NCI-H146 (cell line): ENCODE data around the gene SARS2.
"Not testable (repeated sequence)": the region's sequence is repeated elsewhere in the genome, so short reads cannot be mapped to it uniquely, and the experiment has no call there.

Source experiments
- DNase-seq: peaks from one replicate; lab custom pipeline; 2025; lab: John Stamatoyannopoulos, UW

Gene SARS2

DNA sequence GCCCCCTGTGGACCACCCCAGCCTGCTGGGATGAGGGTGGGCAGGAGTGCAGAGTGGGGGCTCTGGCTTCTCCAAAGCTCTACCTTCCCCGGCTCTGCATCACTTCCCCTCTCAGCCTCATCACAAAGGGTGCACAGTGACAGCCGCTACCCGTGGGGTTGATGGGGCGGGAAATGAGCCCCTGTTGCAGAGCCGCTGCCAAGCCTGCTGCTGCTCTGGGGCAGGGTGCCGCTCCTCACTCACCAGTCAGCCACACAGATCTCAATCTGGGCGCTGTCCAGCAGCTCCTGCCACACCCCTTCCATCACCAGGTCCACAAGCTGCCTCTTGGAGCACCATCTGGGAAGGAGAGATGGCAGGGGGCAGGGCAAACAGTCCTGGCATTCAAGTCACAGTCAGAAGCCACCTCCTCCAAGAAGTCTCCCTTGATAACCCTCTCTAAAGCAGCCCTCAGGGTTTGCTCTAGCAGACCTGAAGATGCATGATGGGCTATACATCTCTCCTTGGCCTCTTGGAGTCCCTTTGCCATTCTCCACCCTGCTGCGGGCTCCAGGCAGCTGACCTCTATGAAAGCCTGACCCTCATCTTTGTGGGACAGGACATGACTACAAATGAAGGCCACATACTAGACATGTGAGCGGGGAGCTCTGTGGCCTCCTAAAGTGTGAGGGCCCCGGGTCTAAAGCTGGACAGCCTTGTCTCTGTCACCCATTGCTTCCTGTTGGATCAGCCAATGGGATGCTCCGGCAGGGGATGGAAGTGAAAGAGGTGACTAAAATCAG is 15.9 kb upstream of the SARS2 start:
- DNase-seq = no peak

DNA sequence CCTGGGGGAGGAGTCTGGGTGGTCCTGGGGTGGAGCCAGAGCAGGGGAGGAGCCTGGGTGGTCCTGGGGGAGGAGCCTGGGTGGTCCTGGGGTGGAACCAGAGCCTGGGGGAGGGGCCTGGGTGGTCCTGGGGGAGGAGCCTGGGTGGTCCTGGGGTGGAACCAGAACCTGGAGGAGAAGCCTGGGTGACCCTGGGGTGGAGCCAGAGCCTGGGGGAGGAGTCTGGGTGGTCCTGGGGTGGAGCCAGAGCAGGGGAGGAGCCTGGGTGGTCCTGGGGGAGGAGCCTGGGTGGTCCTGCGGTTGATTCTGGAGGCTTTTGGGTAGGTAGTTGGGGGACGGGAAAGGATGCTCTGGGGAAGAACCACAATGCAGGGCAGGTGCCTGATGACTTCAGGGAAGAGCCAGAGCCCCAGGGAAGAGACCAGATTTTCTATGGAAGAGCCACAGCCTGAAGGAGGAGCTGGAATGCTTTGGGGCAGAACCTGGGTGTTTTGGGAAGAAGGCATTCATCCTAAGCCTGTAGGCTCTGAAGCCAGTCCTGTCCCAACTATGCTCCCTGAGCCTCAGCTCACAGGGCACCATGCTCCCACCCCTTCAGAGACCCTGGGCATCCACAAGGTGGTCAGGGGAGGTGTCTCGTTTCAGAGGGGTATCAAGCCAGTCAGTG is 15.1 kb upstream of the SARS2 start:
- DNase-seq = no peak

DNA sequence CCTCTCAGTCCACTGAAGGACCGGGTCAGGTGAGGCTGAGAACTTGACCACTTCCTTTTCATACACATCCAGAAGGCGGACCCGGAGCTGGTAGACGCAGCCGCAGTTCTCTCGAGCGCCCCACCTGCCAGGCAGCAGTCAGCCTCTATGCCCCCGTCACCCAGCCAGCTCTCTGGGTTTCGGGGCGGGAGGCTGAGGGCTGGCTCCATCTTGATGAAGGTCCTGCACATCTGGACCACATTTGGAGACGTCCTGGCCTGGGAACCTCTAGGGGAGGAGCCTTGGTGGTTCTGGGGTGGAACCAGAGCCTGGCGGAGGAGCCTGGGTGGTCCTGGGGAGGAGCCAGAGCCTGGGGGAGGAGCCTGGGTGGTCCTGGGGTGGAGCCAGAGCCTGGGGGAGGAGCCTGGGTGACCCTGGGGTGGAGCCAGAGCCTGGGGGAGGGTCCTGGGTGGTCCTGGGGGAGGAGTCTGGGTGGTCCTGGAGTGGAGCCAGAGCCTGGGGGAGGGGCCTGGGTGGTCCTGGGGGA is 14.5 kb upstream of the SARS2 start:
- DNase-seq = peak; percentile 32

DNA sequence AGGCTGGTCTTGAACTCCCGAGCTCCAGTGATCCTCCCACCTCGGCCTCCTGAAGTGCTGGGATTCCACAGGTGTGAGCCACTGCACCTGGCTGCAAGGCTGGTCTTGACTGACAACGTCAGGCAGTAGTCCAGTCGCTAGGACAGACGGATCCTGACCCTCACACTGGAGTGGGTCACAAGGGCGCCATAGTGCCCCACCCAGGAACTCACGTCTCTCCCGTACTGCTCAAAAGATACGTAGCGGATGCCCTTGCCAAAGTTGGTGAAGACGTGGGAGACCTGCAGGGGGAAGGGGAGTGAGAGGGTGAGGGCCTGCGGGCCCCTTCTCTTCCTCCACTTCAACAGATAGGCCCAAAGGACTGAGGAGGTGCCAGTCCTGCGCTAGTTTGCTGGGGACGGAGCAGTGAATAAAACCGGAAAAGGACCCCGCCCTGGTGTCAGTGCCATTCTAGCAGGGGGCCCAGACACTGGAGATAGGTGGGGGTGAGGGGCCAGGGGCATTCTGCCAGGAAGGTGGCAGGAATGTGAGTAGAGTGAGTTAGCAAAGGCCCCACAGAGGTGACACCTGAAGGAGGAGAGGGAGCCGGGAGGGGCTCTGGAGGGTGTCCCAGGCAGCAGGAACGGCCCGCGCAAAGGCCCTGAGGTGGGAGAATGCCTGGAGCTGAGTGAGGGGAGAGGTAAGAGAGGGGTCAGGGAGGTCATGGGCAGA is 12.1 kb upstream of the SARS2 start:
- no peak for DNase-seq

DNA sequence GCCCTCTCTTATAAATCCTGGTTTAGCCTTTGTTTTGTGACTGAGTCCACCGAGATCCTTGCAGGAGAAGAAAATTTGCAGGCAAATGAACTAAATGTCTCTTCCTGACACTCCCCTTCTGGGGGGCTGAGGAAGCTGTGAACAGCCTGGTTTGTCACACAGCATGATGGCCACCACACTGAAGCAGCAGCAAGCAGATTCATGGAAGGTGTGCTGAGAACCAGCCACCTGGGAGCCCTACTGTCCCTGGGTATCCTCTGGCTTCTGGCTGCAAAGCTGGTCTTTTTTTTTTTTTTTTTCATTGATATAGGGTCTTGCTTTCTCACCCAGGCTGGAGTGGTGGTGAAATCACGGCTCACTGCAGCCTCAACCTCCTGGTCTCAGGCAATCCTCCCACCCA is 11.4 kb upstream of the SARS2 start:
- no peak for DNase-seq

DNA sequence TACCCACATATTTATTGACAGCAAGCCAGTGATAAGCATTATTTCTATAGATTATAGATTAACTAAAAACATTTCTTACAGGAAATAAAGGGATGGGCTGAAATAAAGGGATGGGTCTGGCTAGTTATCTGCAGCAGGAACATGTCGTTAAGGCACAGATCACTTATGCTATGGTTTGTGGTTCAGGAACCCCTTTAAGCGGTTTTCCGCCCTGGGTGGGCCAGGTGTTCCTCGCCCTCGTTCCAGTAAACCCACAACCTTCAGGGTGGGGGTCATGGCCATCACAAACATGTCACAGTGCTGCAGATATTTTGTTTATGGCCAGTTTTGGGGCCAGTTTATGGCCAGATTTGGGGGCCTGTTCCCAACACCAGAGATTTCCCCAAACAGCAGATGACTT is 10.9 kb upstream of the SARS2 start:
- DNase-seq = not testable (repeated sequence)

DNA sequence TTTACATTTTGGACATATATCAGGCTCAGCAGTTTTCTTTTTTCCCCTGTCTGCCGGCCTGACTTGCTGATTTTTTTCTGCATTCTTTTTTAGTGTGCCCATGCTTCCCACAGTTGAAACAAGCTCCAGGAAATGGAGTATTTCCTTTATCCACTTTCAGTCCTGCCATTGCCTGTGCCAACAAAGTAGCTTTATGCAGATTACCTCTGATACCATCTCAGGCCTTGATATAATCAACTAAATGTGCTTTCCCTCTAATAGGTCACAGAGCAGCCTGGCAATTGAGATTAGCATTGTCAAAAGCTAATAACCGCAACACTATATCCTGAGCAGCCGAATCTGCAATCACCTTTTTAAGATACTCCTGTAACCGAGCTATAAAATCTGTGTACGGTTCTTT is 9.4 kb upstream of the SARS2 start:
- no peak for DNase-seq

DNA sequence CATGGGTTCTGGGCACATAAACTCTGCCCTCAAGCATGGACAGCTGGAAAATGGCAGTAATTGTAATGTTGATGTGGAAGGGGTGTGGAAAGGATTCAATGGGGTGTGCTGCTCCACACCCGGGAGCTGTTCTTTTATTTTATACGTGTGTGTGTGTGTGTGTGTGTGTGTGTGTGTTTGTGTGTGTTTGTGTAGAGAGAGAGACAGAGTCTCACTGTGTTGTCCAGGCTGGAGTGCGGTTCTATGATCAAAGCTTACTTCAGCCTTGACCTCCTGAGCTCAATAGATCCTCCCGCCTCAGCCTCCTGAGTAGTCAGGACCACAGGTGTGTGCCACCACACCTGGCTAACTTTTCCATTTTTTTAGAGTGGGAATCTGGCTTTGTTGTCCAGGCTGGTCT is 3.0 kb upstream of the SARS2 start:
- no peak for DNase-seq

DNA sequence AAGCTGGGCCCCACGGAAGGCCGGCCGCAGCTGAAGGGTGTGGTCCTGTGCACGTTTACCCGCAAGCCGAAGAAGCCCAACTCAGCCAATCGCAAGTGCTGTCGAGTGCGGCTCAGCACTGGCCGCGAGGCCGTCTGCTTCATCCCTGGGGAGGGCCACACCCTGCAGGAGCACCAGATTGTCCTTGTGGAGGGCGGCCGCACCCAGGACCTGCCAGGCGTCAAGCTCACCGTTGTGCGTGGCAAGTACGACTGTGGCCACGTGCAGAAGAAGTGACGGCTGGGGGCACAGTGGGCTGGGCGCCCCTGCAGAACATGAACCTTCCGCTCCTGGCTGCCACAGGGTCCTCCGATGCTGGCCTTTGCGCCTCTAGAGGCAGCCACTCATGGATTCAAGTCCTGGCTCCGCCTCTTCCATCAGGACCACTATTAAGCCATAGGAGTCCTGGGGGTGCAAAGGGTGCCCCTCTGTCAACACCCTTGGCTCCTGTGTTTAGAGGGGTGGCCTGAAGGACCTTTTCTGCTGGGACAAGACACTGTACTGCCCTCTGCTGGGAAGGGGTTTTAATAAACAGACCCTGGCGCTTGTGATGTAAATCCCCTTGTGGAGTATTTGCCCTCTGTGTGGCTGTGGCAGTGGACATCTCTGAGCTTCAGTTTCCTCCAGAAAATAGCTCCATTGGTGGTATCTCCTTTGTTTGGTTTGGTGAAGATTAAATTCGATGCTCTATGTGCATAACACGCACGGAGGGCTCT is 2.0 kb upstream of the SARS2 start:
- peak; percentile 36 for DNase-seq

DNA sequence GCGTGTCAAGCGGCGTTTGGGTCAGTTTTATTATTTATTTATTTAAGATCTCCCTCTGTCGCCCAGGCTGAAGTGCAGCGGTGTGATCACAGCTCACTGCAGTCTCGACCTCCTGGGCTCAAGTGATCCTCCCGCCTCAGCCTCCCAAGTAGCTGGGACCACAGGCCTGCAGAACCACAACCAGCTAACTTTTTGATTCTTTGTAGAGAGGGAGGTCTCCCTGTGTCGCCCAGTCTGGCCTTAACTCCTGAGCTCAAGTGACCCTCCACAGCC is 894 bp upstream of the SARS2 start:
- no peak for DNase-seq

DNA sequence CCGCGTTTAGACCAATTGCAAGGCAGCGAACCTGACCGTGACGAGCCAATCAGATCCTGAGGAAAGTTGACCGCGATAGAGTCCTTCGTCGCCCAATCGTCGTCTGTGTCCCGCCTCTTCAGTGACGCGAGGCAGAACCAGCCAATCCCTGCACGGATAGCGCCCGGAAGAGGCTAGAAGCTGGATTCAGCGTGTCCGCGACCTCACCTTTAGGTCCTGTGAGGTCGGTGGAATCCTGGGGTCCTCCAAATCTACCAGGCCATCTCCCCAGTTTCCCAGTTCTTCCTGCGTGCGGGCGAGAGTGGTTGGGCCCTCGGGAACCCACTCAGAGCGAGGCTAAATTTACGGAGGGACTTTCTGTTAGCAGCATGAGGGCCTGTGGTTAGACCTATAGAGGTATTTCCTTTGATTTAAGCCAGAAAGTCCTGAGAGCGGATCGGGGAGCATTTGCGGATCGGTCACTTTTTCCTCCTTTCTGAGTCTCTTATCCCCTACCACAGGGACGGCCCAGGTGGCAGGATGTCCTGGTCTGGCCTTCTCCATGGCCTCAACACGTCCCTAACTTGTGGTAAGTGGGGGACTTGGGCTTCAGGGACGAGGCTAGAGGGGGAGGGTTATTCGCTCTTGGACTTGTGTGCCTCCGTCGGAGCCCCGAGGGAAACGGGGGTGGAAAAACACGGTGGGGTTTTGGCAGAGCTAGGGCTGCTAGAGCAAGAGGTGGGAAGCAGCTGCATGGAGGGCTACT is 385 bp upstream of the SARS2 start, which contains the start of gene MRPS12:
TSS of gene MRPS12 (plus strand) at position 169 of the 745 bp plus-strand sequence. CDS start at position 520, 351 bp downstream.
- peak; percentile 100 for DNase-seq

DNA sequence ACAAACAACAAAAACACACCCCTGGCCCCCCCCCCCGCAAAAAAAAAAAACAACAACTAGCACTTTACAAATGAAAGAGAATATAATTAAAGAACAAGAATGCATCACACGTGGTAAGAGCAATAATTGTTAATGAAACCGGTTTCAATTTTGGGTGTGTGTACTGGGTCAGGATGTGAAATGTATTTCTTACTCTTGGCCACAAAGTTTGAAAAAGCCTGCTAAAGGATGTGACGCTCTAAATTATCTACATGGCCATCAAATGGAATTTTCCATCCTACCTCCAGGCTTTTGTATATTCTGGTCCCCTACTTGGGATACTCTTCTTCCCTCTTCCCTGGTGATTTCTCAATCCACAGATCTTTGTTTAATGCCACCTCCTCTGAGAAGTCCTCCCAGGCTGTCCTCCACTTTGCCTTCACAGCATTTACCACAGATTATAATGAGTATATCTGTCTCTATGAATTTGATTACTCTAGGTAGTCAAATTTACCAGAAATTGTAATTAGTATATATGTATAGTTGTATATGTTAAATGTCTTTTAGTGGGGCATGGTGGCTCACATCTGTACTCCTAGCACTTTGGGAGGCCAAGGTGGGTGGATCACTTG is 2.1 kb downstream of the SARS2 start:
- no peak for DNase-seq

DNA sequence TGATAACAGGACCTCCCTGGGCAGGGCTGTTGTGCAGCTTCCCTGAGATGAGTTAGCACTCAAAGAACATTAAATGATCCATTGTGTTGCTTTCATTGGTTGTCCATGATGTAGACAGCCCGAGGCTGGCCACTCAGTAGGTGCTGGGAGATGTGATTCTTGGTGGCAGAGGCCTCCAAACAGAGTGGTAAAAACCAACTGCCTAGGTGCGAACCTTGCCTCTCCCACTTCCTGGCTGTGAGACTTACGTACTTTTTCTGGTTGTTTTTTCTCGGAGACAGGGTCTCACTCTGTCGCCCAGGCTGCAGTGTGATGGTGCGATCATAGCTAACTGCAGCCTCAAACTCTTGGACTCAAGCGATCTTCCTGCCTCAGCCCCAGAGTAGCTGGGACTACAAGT is 6.2 kb downstream of the SARS2 start:
- DNase-seq = no peak

DNA sequence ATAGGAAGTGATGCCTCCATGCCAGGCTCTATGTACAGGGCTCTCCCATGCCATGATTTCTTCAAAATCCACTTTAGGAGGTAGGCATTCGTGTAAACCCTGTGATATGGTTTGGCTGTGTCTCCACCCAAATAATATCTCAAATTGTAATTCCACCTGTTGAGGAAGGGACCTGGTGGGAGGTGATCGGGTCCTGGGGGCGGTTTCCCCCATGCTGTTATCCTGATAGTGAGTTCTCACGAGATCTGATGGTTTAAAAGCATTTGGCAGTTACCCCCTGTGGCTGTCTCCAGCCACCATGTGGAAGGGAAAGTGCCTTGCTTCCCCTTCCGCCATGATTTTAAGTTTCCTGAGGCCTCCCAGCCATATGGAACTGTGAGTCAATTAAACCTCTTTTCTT is 8.1 kb downstream of the SARS2 start:
- no peak for DNase-seq

DNA sequence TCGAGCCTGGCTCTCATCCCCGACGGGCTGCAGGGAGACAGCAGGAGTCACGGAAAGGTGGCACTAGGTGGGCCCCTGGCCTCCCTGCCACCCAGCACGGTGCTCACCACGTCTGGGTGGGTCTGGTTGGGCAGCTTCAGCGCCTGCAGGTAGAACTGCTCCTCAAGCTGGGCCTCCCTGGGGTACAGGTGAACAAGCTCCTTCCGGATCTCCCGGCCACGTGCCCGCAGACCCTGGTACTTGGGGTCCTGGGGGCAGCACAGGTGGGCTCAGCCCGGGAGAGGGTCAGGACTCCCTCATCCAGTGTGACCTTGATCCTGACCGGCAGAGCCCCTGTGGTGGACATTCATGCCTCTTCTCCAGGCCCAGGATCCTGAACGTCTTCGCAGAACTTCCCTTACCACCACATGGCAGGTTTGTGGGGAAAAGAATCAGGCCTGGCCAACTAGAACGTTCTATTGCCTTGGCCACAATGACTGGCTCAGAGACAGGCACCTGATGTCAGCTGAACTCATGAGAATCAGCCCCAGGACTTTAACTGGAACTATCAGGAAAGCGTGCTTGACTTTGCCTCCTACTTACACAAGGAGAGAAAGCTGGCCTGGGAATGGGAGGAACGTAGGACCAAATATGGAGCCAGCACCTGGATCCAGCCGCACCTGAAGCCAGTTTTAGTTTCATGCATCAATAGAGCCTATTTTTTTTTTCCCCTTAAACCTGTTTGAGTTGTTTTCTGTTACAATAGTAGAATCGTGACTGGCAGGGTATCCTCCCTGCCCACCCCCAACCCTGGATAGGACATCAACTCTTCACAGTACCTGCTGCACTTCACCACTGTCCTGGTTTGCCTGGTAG is 8.9 kb downstream of the SARS2 start:
- DNase-seq = no peak

DNA sequence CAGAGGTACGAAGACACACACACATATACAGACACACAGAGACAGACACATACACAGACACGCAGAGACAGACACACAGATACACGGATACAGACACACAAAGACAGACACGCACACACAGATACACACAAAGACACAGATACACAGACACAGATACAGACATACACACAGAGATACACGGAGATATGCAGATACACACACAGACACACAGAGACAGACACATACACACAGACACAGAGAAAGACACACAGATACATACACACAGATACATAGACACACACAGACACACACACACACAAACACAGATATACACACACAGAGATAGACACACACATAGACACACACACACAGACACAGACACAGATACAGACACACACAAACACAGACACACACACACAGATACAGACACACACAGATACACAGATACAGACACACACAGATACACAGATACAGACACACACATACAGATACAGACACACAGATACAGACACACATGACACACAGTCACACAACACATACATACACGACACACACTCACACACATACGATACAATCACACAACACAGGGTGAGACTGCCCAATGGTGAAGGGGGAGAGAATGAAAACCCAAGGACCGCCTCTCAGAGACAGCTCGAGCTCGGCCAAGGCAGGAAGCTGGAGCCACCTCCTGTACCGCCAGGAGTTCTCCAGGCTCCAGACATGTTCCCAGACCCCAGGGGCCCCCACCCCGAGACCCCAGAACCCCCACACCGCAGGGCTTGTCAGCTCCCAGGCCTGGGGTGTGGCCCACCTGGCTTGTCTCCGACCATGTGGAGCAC is 9.8 kb downstream of the SARS2 start:
- DNase-seq = no peak

DNA sequence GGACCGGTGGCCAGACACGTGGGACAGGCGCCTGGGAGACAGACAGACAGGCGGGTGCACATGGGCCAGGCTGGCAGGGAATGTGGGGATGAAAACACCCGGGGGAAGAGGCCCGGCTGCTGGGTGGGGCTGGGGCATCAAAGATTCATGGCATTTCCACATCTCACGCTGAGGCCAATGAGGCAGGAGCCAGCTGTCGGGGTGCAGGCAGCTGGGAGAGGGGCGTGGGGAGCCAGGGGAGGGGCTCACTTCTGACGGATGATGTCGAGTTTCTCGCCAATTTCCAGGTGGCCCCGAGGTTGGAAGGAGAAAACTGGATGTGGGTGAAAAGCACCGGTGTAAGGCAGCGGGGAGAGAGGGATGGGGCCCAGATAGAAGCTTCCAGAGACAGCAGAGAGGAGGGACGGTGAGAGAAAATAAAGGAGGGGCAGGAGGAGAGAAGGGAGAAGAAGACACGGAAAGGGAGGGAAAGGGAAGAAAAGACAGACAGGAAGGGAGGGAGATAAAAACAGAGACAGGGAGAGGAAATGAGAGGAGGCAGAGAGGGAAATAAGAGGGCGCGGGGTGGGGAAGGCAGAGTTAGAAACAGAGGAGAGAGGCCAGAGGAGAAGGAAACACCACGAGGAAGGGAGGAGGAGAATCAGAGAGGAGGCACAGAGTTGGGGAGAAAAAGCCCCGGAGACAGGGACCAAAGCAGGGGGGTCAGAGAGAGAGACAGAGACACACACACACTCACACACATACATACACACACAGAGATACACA is 10.5 kb downstream of the SARS2 start:
- DNase-seq = no peak

DNA sequence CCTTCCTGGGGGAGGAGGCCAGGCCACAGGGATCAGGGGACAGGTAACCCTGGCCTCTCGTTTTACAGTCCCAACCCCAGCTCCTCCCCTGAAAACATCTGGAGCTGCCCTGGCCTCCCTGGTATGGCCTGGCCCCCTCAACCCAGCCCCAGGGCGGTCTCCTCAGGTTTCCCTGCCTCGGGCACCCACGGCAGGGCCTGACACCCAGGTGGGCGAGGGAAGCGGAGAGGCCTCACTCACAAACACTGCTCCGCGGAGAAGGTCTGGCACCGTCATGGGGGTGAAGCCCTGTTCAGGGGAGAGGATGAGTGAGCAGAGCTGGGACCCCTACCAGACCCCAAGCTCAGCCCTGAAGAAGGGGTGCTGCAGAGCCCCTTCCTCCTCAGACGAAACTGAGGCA is 12.0 kb downstream of the SARS2 start:
- DNase-seq = no peak
